NCI-H69 (cell line): Measurements from ENCODE around the gene GRIN2D.
A peak's percentile ranks its signal among the peaks of the same experiment; 100 is the strongest.

ENCODE experiments used
- DNase-seq: peaks from one replicate; lab custom pipeline; 2025; lab: John Stamatoyannopoulos, UW

The GRIN2D gene

DNA sequence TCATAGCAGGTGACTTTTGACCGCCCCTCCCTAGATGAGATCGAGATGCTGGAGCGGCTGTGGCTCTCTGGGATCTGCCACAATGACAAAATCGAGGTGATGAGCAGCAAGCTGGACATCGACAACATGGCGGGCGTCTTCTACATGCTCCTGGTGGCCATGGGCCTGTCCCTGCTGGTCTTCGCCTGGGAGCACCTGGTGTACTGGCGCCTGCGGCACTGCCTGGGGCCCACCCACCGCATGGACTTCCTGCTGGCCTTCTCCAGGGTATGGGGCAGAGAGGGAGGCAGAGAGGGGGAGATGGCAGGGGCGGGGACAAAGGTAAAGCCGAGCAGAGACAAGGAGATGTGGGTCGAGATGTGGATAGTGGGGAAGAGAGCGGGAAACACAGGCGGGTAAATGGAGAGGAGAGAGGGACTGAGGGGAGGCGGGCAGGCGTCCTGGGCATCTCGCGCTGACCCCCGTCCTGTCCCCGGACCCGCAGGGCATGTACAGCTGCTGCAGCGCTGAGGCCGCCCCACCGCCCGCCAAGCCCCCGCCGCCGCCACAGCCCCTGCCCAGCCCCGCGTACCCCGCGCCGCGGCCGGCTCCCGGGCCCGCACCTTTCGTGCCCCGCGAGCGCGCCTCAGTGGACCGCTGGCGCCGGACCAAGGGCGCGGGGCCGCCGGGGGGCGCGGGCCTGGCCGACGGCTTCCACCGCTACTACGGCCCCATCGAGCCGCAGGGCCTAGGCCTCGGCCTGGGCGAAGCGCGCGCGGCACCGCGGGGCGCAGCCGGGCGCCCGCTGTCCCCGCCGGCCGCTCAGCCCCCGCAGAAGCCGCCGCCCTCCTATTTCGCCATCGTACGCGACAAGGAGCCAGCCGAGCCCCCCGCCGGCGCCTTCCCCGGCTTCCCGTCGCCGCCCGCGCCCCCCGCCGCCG, 48.9 kb downstream of the GRIN2D start:
- DNase-seq, result no peak

GRCh38 chr19:48443256-48443655, 49.8 kb downstream of the GRIN2D start:
- peak; percentile 69 for DNase-seq
